BLaER1 (cell line): ENCODE data around the gene KPNB1.

Experiments used
- H3K27ac ChIP-seq: shearing (Covaris generic); formaldehyde crosslinking; 2 replicates; pipeline ENCODE4 v1.8.1; 2022
- H3K27me3 ChIP-seq: shearing (Covaris generic); formaldehyde crosslinking; 2 replicates; pipeline ENCODE4 v1.8.1; 2022
- H3K36me3 ChIP-seq: shearing (Covaris generic); formaldehyde crosslinking; 2 replicates; pipeline ENCODE4 v1.8.1; 2022
- H3K4me1 ChIP-seq: shearing (Covaris generic); formaldehyde crosslinking; 2 replicates; pipeline ENCODE4 v1.8.1; 2022
- H3K4me2 ChIP-seq: shearing (Covaris generic); formaldehyde crosslinking; 2 replicates; pipeline ENCODE4 v1.8.1; 2022
- H3K4me3 ChIP-seq: shearing (Covaris generic); formaldehyde crosslinking; 2 replicates; pipeline ENCODE4 v1.8.1; 2022
- H3K9ac ChIP-seq: shearing (Covaris generic); formaldehyde crosslinking; 2 replicates; pipeline ENCODE4 v1.8.1; 2022
- H3K9me3 ChIP-seq: shearing (Covaris generic); formaldehyde crosslinking; 2 replicates; pipeline ENCODE4 v1.8.1; 2022
- H4K20me1 ChIP-seq: shearing (Covaris generic); formaldehyde crosslinking; 2 replicates; pipeline ENCODE4 v1.8.1; 2022
- Cebpa-rat ChIP-seq: shearing (Covaris generic); IDR thresholded peaks from 2 replicates; pipeline ENCODE4 v1.8.1; 2022

Gene KPNB1

DNA sequence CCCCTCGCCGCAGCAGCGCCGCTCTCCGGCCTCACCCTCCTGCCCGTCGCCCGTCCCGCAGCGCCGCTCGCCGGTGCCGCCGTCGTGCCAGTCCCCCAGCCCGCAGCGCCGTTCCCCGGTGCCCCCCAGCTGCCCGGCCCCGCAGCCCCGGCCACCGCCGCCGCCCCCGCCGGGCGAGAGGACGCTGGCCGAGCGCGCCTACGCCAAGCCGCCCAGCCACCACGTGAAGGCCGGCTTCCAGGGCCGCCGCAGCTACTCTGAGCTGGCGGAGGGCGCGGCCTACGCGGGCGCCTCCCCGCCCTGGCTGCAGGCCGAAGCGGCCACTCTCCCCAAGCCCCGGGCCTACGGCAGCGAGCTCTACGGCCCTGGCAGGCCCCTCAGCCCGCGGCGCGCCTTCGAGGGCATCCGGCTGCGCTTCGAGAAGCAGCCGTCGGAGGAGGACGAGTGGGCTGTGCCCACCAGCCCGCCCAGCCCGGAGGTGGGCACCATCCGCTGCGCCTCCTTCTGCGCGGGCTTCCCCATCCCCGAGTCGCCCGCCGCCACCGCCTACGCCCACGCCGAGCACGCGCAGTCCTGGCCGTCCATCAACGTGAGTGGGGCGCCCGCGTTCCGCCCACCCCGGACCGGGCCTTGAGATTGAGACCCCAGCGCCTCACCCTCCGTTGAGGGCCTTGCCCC lies 59.3 kb downstream of the KPNB1 start:
- H3K9ac ChIP-seq, result no peak overlapping the region
- H4K20me1 ChIP-seq, result peaks cover 30% of the 10 kb centered on the region
- TF ChIP-seq Cebpa-rat, result no peak
- H3K4me1 ChIP-seq, result peaks cover 83% of the 10 kb centered on the region
- no peak overlapping the region for H3K4me3 ChIP-seq
- H3K27me3 ChIP-seq, result no peaks in the 10 kb centered on the region
- H3K27ac ChIP-seq, result no peak overlapping the region
- peaks cover 30% of the 10 kb centered on the region for H3K36me3 ChIP-seq
- no peak overlapping the region for H3K4me2 ChIP-seq
- no peaks in the 10 kb centered on the region for H3K9me3 ChIP-seq

DNA sequence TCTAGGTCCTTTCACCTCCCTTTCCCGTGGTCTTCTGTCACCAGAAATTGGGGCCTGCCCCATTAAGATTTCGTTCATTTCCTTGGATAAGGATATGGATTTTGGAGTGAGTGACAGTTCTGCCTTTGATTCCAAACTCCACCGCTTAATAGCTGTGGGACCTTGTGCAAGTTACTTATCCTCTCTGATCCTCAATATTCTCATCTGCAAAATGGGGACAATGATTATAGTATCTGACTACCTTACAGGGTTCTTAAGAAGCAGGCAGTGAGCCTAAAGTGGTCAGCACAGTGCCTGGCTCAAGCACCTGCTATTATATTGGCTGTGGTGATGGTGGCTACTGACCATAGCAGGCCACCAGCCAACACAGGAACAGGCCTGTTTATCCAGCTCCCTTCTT lies 59.9 kb downstream of the KPNB1 start:
- Histone ChIP-seq H3K9me3 (no peaks in the 10 kb centered on the region), H4K20me1 (peaks cover 25% of the 10 kb centered on the region; the same call in 1 of the 2 replicates), H3K27ac (no peak overlapping the region), H3K27me3 (no peaks in the 10 kb centered on the region), H3K4me2 (no peak overlapping the region), H3K9ac (no peak overlapping the region), H3K4me1 (peaks cover 83% of the 10 kb centered on the region), H3K36me3 (peaks cover 30% of the 10 kb centered on the region), H3K4me3 (no peak overlapping the region)
- TF ChIP-seq Cebpa-rat, result no peak

DNA sequence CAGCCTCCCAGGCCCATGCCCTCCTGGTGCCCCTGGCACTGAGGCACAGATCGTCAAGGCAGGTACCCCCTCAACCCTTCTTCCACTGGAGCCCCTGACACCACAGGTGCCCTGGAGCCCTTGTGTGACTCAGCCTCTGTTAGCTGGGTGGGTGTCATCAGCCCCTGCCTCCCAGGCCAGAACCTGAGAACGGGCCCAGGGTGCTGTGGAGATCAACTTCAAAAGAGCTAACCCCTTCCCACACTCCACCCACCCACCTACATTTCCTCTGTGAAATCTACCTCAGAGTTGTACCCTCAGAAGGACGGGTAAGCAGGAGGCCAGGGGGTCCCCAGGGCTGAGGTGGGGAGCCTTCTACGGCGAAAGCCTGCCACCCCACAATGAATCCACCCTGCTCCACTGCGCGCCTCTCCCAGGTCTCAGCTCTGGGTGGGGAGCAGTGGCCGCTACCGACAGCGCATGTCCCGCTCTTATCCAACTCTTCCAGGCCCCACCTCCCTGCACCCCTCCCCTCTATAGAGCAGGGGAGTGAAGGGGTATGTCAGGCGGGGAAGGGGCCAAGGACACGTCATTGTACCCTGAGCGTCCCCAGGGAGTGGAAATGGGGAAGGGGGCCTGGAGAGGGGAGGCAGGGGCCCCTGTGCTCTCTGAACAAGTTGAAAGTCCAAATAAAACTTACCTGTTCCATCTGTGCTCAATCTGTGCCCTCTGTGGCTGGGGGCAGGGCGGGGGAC lies 61.8 kb downstream of the KPNB1 start:
- no peak for TF ChIP-seq Cebpa-rat
- peaks cover 7% of the 10 kb centered on the region; the same call in 1 of the 2 replicates for H4K20me1 ChIP-seq
- H3K9ac ChIP-seq, result peak overlapping the region; percentile 43
- no peak overlapping the region for H3K4me3 ChIP-seq
- peaks cover 83% of the 10 kb centered on the region for H3K4me1 ChIP-seq
- H3K4me2 ChIP-seq, result peak overlapping the region; percentile 82
- no peaks in the 10 kb centered on the region for H3K9me3 ChIP-seq
- peaks cover 30% of the 10 kb centered on the region for H3K36me3 ChIP-seq
- H3K27me3 ChIP-seq, result no peaks in the 10 kb centered on the region
- peak overlapping the region; percentile 73 for H3K27ac ChIP-seq

DNA sequence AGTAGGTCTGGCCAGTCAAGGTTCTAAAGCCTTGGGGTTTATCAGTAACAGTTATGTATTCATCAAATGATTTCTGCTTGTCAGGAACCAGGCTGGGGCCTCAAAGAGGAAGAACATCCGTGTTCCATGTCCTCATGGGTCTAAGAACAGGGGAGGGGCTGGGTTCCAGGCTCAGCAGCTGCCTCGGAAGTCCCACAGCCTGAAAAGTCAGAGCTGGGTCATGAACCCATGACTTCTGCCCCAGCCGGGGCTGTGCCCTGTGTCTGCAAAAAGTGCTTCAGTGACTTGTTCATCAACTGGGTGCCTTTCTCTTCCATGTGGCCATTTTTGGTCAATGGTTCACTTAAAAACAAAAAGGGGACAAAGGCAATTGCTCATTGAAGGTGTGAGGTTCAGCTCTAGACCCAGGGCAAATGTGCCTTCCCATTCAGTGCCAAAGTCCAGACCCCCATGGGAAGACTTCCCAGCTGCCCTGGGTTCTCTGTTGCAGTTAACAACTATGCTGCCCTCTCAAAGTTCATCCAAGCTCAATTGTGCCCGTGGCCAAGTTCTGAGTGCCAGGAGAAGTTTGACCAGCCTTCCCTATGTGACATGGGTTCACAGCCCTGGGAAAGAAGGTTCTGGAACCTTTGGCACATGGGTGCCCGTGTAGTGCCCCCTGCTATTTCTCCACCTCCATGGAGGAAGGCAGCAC lies 62.8 kb downstream of the KPNB1 start:
- H3K36me3 ChIP-seq, result peaks cover 30% of the 10 kb centered on the region
- H3K27ac ChIP-seq, result peak overlapping the region; percentile 73
- H4K20me1 ChIP-seq, result no peaks in the 10 kb centered on the region
- H3K4me1 ChIP-seq, result peaks cover 83% of the 10 kb centered on the region
- no peak for TF ChIP-seq Cebpa-rat
- H3K4me3 ChIP-seq, result no peak overlapping the region
- peak overlapping the region; percentile 43; the same call in 1 of the 2 replicates for H3K9ac ChIP-seq
- no peaks in the 10 kb centered on the region for H3K27me3 ChIP-seq
- peak overlapping the region; percentile 82 for H3K4me2 ChIP-seq
- no peaks in the 10 kb centered on the region for H3K9me3 ChIP-seq

DNA sequence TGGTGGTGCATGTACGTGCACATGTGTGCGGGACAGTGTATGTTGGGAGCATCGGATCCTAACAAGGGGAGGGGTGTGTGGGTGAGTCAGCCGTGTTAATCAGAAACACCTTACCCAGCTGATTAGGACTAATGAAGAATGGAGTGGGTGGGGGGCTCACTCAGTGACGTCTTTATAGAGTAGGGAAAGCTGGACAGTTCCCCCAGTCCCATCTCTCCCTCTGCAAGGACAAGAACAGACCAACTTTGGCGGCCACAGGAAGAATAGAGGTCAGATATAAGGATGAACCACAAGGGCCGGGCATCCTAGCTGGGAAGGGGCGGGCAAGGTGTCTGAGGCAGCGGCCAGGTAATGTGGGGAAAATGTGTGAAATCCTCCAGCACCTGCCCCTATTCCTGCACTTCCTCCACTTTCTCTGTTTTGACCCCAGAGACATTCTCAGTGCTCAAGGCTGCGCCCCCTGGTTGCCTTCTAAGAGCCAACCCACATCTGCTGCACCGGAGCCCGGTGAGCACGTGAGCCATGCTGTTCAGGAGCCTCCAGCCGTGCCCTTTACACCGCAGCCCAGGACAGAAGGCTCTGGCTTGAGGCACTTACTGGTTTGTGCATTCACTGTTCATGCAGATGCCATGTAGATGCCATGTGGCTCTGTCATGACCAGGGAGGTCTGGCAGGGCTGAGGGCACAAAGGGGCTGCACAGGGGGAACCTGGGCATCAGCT lies 64.4 kb downstream of the KPNB1 start:
- TF ChIP-seq Cebpa-rat, result no peak
- H3K36me3 ChIP-seq, result peaks cover 26% of the 10 kb centered on the region
- H3K9ac ChIP-seq, result no peak overlapping the region
- H3K4me2 ChIP-seq, result peak overlapping the region; percentile 82
- no peaks in the 10 kb centered on the region for H3K27me3 ChIP-seq
- H3K9me3 ChIP-seq, result no peaks in the 10 kb centered on the region
- H4K20me1 ChIP-seq, result no peaks in the 10 kb centered on the region
- no peak overlapping the region for H3K27ac ChIP-seq
- H3K4me3 ChIP-seq, result no peak overlapping the region
- H3K4me1 ChIP-seq, result peaks cover 91% of the 10 kb centered on the region

DNA sequence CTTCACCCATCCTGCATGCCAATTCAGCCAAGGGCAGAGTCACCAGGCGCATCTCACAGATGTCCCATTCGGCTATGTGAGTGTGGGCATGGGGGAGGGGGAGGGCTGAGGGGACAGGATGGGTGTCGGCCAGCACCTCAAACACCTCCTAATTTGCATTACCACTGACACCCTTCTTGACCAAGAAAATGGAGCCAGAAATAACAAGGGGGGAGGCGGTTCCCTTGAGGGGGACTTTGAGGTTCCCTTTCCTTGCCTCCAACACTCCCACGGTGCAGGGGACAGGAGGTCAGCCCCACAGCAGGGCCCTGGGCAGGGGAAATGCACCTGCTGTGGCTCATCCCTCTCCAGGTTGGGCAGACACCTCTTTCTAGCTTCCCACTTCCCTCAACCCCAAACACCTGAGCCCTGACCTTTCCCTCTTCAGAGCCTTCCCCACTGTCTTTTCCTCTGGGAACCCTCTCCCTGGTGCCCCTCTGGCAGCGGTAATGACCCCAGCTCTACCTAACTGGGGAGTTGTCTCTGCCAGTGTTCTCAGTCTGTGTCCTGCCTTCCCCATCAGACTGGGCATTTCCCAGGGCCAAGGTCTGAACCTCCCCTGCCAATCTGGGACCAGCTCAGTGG lies 65.2 kb downstream of the KPNB1 start:
- Histone ChIP-seq H3K4me3 (no peak overlapping the region), H3K4me2 (peak overlapping the region; percentile 82)

DNA sequence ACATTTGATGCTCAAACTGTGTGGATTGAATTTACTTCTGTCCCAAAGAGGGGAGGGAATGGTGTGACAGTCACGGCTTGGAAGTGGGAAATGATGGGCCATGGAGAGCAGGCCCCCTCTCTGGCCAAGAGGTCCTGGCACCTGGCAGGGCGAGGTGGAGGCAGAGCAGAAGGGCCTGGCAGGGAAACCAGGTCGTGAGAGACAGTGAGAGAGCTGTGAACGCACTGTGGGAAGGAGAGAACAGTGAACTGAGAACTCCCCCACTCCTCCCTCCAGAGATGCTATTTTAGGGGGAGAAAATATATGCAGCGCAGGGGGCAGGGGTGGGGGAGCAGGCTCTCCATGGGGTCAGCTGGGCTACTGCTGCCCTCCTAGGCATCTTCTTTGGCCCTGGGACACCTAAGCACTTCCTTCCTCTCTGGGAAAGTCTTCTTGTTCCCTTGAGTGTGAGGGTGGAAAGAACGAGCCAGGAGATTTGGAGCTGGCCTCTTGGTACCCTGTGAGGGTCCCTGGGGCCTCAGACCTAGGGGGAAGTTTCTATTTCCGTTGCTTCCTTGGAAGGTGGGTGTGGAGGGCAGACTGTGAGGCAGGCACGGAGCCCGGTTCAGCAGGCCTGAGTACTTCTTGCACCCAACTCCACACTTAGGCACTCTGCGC lies 66.1 kb downstream of the KPNB1 start:
- Histone ChIP-seq H4K20me1 (no peaks in the 10 kb centered on the region), H3K27ac (peak overlapping the region; percentile 64), H3K4me1 (peaks cover 100% of the 10 kb centered on the region), H3K4me3 (no peak overlapping the region), H3K36me3 (peaks cover 9% of the 10 kb centered on the region), H3K9ac (peak overlapping the region; percentile 21; the same call in 1 of the 2 replicates), H3K27me3 (no peaks in the 10 kb centered on the region), H3K9me3 (no peaks in the 10 kb centered on the region), H3K4me2 (peak overlapping the region; percentile 82)
- no peak for TF ChIP-seq Cebpa-rat

More for the DNA sequence above, 65.2 kb downstream of the KPNB1 start:
- peaks cover 18% of the 10 kb centered on the region for H3K36me3 ChIP-seq
- H3K9ac ChIP-seq, result no peak overlapping the region
- H3K27me3 ChIP-seq, result no peaks in the 10 kb centered on the region
- no peak for TF ChIP-seq Cebpa-rat
- no peaks in the 10 kb centered on the region for H3K9me3 ChIP-seq
- no peaks in the 10 kb centered on the region for H4K20me1 ChIP-seq
- H3K27ac ChIP-seq, result peak overlapping the region; percentile 64; the same call in 1 of the 2 replicates
- H3K4me1 ChIP-seq, result peaks cover 99% of the 10 kb centered on the region

DNA sequence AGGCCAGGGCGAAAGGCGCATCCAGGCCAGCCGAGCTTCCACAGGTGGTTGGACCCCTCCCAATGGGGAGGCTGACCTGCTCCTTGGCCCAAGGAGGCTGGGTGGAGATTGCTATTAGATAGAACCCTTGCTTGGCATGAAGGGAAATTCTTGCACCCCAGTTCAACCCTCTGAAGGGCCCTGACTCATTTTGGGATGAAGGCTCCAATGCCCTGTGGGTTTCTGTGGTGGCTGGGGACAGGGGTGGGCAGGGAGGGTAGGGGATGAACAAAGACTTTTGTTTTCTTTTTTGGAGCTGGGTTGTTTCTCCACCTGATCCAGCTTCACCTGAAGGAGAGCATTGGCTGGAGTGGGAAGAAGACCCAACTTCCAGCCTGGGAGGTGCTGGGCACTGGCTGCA lies 66.7 kb downstream of the KPNB1 start:
- H3K27ac ChIP-seq, result peak overlapping the region; percentile 64
- H4K20me1 ChIP-seq, result no peaks in the 10 kb centered on the region
- H3K4me3 ChIP-seq, result no peak overlapping the region
- H3K4me1 ChIP-seq, result peaks cover 100% of the 10 kb centered on the region
- peaks cover 4% of the 10 kb centered on the region for H3K36me3 ChIP-seq
- peak overlapping the region; percentile 82 for H3K4me2 ChIP-seq
- TF ChIP-seq Cebpa-rat, result no peak
- H3K9ac ChIP-seq, result no peak overlapping the region
- H3K9me3 ChIP-seq, result no peaks in the 10 kb centered on the region
- no peaks in the 10 kb centered on the region for H3K27me3 ChIP-seq

DNA sequence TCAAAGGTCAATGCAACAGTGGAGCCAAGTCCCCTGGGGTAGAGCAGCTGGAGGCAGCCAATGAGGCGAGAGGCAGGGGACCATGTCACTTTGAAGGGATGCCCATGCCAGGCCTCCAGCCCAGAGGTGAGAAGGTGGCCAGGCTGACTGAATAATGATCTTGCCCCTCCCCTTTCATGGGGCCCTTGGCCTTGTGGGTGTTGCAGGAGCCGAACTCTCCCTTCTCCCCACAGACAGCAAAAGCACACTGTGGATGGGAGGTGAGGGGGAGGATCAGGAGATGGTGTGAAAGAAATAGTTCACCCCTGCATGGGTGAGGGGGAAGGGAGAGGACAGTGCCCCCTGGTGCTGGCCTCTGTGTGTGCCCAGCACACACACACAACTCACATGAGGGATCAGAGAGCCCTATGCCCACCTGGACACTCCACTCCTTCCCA lies 67.6 kb downstream of the KPNB1 start:
- Histone ChIP-seq H3K4me2 (peak overlapping the region; percentile 82), H3K4me1 (peaks cover 100% of the 10 kb centered on the region), H3K4me3 (no peak overlapping the region), H3K9ac (no peak overlapping the region), H3K27ac (peak overlapping the region; percentile 14; the same call in 1 of the 2 replicates), H3K9me3 (no peaks in the 10 kb centered on the region), H3K27me3 (no peaks in the 10 kb centered on the region), H3K36me3 (no peaks in the 10 kb centered on the region), H4K20me1 (no peaks in the 10 kb centered on the region)
- TF ChIP-seq Cebpa-rat, result no peak
